ENCODE measurements around the gene SH3D21.

Gene SH3D21

DNA sequence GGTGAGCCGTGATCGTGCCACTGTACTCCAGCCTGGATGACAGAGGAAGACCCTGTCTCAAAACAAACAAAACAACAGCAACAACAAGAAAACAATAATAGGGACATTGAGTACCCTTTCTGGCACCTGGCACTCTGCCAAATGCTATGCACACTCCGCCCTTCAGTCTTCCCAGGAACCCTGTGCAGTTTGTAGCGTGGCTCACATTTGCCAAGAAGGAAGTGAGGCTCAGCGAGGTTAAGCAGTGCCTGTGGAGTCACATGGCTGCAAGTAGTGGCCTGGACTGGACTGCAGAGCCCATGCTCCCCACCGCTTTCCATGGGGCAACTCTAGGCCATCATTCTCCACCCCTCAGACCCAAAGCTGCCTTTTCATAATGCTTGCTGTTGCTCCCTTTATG lies 22.5 kb downstream of the SH3D21 start:
- DNase-seq (ENCODE audit: low read depth in 3 of 3, low spot score in 1 of 3) = no peak

DNA sequence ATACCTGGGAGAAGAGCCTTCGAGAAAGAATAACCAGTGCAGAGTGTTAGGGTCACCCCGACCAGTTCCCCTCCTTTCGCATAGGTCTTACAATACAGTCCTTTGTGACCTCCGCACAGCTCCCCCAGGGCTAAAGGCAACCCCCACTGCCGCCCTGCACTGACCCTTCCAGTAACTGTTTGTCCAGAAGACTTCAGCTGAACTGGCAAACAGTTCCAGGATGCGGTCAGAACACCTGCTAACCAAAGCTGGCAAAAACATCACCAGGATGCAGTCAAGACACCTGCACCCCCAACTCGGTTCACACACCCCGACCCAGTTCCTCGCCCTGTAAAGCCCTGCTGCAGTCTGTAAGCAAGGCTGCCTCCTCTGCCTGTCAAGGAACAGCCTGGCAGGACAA lies 23.6 kb downstream of the SH3D21 start:
- no peak for DNase-seq (ENCODE audit: low read depth in 3 of 3, low spot score in 1 of 3)

DNA sequence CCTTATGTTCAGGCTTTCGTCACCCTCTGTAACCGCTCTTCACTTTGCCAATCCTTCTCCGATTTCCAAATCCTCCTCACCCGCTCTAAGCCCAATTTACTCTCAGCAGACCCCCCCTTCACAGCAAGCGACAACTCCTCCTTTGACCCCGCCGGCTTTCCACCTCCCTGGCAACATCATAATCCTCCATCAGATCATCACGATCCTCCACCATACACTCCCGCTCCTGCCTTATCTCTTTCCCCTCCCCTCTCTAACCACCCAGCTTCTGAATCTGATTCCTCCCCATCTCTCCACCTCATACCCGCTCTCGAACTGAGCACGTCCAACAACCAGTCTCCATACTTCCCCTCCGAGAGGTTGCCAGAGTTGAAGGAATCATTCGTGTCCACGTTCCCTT lies 24.8 kb downstream of the SH3D21 start:
- no peak for DNase-seq (ENCODE audit: low read depth in 3 of 3, low spot score in 1 of 3)

- no peak for DNase-seq (ENCODE audit: low read depth in 3 of 3, low spot score in 1 of 3)
Measured at GRCh38 chr1:36337830-36338229, 31.7 kb downstream of the SH3D21 start.

DNA sequence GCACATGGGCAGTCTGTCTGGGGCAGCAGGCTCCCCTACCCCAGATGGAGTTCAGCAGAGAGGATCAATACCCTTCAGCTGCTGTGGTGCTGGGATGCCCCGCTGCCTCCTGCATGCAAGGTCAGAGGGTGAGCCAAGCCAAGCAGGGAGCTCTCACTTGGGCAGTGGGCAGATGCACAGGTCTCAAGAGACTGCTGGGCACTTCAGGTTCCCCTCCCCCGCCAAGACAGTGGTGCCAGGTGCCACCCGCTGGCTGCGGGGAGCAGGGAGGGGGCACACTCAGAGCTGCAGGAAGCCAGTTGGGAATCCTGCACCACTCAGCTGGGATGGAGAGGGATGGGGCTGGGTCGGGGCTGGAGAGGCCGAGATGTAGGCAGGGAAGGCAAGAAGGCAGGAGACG lies 33.0 kb downstream of the SH3D21 start:
- no peak for DNase-seq (ENCODE audit: low read depth in 3 of 3, low spot score in 1 of 3)

GRCh38 chr1:36339615-36340014 lies 33.4 kb downstream of the SH3D21 start:
- no peak for DNase-seq (ENCODE audit: low read depth in 3 of 3, low spot score in 1 of 3)

GRCh38 chr1:36341626-36342320 lies 35.6 kb downstream of the SH3D21 start:
- DNase-seq (ENCODE audit: low read depth in 3 of 3, low spot score in 1 of 3) = no peak

DNA sequence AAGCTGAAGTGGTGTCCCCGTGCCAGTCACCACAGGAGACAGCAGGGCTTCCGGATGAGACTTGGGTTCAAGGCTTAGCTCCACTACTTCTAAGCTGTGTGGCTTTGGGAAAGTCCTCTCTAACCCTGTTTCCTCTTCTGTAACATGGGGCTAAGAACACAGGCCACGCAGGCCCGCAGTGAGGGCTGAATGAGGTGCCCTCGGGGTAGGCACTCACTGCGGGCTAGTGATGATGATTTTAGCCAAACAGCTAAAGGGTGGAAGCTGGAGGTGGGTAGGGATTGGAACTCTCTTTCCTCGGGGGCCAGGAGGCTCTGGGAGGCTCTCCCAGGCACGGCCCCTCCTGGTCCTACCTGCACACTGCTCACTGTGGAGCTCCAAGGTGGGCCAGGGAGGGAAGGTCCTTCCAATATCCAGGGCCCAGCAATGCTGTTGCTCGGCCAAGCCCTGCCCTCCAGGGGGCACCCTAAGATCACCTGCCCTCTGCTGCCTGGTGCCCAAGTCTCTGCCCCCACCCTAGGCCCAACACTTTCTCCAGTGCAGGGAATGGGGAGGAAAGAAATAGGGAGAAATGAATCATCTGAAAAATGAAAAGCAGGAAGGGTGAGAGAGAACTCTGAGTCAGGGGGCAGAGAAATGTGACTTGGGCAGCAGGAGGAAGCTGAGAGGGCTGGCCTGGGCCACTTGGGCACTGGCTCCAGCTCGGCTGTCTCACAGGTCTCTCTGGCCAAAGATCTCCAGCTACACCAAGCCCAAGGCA lies 36.4 kb downstream of the SH3D21 start:
- DNase-seq (ENCODE audit: low read depth in 3 of 3, low spot score in 1 of 3) = peak in 2 of 3 donors; percentile 41 to 51

DNA sequence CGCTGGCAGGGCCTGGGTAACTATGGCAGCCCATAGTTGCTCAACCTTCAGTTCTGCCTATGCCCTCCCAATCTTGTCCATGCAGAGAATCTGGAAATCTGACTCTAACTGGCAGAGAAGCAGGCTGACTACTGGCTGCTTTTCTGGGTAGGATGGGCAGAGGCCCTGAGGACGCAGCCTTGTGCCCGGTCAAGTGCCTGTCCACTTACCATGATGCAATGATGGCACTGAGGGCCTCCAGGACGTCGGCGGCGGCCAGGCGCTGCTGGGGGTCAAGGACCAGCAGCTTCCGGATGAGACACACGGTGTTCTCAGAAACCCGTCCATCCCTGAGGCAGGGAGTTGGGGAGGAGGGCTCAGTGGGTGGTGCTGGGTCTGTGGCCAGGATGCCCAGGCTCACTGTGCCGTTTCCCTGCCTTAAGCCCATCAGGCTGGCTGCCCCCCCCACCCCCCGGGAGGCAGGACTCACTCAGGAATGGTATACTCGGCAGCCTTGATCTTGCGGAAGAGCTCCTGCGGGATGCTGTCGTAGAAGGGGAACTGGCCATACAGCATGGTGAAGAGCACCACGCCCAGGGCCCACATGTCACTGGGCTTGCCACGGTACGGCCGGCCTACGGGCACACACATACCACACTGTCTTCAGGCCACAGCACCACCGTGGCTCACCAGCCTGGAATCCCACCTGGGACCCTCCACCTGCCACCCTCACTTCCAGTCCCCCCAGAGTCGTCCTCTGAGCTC lies 37.7 kb downstream of the SH3D21 start:
- DNase-seq (ENCODE audit: low read depth in 3 of 3, low spot score in 1 of 3) = no peak

GRCh38 chr1:36344395-36344680 lies 38.2 kb downstream of the SH3D21 start:
- no peak for DNase-seq (ENCODE audit: low read depth in 3 of 3, low spot score in 1 of 3)

- no peak for DNase-seq (ENCODE audit: low read depth in 3 of 3, low spot score in 1 of 3)
Measured at GRCh38 chr1:36345353-36345752, 39.2 kb downstream of the SH3D21 start.

GRCh38 chr1:36346741-36347370 lies 40.7 kb downstream of the SH3D21 start:
- DNase-seq (ENCODE audit: low read depth in 3 of 3, low spot score in 1 of 3) = no peak

- DNase-seq (ENCODE audit: low read depth in 3 of 3, low spot score in 1 of 3) = no peak
Measured at GRCh38 chr1:36349241-36349671, 43.1 kb downstream of the SH3D21 start.

DNA sequence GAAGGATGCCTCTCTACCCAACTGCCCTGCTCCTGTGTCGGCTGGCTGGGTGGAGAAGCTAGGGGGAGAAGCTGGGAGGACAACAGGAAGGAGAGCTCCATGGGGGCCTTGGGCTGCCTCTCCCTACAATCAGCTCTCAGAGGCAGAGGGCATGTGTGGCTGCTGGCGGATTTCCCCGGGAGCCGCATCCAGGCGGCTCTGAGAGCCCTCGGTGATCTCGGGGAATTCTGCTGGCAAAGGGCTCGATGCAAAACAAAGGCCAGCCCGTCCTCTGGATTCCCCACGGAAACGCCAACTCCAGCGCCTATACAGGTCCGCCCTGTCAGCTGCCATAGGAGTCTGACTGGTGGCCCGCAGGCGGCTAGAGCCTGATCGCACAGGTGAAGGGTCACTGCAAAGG lies 43.7 kb downstream of the SH3D21 start:
- DNase-seq (ENCODE audit: low read depth in 3 of 3, low spot score in 1 of 3) = no peak

DNA sequence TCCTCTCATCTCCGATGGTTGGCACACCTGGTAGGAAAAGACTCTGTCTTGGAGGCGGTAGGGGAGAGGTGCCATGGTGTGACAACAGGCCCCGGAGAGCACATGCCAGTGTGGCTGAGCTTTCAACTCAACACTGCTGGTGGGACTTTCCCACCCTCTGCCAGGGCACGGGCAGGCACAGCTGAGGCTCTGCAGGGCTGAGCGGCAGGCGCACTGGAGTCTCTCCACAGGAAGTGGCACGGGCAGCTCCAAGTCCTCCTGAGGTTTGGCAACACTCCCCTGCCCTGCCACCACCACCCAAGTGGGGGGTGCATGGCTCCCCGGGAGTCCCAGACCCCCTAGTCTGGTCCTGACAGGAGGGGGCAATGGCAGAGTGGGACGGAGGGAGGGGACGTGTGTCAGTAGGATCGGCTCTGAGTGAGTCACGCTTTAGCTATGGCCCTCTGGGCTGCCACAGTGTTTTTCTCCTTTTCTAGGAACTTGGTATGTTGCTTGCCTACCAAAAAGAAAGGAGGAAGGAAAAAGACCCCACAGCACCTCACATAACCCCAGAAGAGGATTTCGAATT lies 44.6 kb downstream of the SH3D21 start:
- DNase-seq (ENCODE audit: low read depth in 3 of 3, low spot score in 1 of 3) = peak in 2 of 3 donors; percentile 17 to 35

GRCh38 chr1:36351227-36351977 lies 45.2 kb downstream of the SH3D21 start:
- no peak for DNase-seq (ENCODE audit: low read depth in 3 of 3, low spot score in 1 of 3)

- no peak for DNase-seq (ENCODE audit: low read depth in 3 of 3, low spot score in 1 of 3)
Measured at GRCh38 chr1:36352125-36352909, 46.1 kb downstream of the SH3D21 start.

GRCh38 chr1:36352910-36353878 lies 47.0 kb downstream of the SH3D21 start:
- DNase-seq (ENCODE audit: low read depth in 3 of 3, low spot score in 1 of 3) = no peak

DNA sequence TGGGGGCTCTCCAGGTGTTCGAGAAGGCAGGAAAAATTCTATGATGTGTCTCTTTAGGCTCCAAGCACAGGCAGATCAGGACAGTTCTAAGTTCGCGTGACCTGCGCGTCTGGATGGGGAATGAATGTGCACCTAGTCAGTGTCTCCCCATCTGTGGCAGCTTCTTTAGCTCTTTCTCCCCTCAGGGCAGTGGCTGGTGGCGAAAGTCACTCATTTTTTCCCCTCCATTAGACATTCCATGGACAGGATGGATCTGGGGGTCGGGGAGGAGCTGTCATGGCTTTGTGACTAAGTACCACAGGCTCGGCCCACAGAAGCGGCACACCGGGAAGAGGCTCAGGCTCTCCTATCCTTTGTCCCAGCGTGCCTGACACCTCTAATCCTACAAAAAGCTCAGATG lies 48.3 kb downstream of the SH3D21 start:
- DNase-seq (ENCODE audit: low read depth in 3 of 3, low spot score in 1 of 3) = no peak
